Nephron (organoid): ENCODE results near the gene ZGPAT.

Experiments
- H3K27ac Mint-ChIP-seq, 3 experiments: 2 replicates each; pipeline ENCODE4 v1.8.0; 2020; ENCODE audit warnings: mixed read lengths in 3 of 3, mild to moderate bottlenecking in 2 of 3, moderate library complexity in 1 of 3
- H3K27me3 Mint-ChIP-seq: 2 replicates; pipeline ENCODE4 v1.8.0; 2021; ENCODE audit warnings: low read depth, mild to moderate bottlenecking, moderate library complexity, mixed read lengths
- H3K36me3 Mint-ChIP-seq: 2 replicates; pipeline ENCODE4 v1.8.0; 2020; ENCODE audit warnings: low read depth, mixed read lengths
- H3K4me1 Mint-ChIP-seq: 2 replicates; pipeline ENCODE4 v1.8.0; 2020; ENCODE audit warnings: mixed read lengths
- H3K4me3 Mint-ChIP-seq, 3 experiments: 2 replicates each; pipeline ENCODE4 v1.8.0; 2020; ENCODE audit warnings: mild to moderate bottlenecking in 3 of 3, mixed read lengths in 3 of 3, moderate library complexity in 2 of 3
- H3K9me3 Mint-ChIP-seq: 2 replicates; pipeline ENCODE4 v1.8.0; 2020; ENCODE audit warnings: mixed read lengths
- TF ChIP-seq, protein P1 (sequence below), 3 experiments: fragments of 200-600 bp; sonication (generic); IDR thresholded peaks; one replicate each; pipeline ENCODE4 v1.5.0; 2021; ENCODE audit warnings: antibody characterized with exemption in 3 of 3; ENCODE audit not compliant: unreplicated experiment in 3 of 3

Gene ZGPAT

DNA sequence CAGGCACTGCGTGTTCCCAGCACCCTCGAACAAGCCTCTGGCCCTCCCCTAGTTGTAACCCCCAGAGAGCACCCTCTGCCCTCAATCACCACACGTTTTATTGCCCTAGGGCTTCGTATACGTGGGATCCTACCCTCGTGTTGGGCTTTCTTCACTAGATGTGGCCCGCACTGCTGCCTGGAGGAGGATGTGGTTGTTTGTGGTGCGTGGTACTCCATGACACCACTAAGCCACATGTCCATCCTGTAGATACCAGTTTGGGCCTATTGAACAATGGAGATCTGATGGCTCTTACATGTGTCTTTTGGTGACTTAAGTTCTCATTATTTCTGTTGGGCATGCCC lies 48.8 kb downstream of the ZGPAT start:
- no peak overlapping the region for H3K27ac Mint-ChIP-seq
- TF ChIP-seq, protein P1, sequence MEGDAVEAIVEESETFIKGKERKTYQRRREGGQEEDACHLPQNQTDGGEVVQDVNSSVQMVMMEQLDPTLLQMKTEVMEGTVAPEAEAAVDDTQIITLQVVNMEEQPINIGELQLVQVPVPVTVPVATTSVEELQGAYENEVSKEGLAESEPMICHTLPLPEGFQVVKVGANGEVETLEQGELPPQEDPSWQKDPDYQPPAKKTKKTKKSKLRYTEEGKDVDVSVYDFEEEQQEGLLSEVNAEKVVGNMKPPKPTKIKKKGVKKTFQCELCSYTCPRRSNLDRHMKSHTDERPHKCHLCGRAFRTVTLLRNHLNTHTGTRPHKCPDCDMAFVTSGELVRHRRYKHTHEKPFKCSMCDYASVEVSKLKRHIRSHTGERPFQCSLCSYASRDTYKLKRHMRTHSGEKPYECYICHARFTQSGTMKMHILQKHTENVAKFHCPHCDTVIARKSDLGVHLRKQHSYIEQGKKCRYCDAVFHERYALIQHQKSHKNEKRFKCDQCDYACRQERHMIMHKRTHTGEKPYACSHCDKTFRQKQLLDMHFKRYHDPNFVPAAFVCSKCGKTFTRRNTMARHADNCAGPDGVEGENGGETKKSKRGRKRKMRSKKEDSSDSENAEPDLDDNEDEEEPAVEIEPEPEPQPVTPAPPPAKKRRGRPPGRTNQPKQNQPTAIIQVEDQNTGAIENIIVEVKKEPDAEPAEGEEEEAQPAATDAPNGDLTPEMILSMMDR (IDR thresholded peaks at IDR 0.05; ENCODE audit: unreplicated experiment in 3 of 3), result no peak

DNA sequence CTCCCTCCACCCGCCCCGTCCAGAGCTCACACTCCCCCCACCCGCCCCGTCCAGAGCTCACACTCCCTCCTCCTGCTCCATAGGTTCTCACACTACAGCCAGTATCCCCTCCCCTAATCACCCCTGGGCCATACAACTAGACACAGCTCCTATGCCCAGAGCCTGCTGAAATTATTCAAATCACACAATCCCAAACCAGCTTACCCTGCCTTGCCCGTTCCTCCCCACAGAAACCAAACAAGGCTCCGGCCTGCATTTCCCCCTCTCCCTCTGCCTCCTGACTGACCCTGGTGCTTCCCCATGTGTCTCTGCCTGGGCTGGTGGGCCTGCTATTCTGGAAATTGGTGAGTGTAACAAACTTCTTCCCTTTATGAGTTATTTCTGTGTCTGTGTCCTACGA lies 50.3 kb downstream of the ZGPAT start:
- no peak overlapping the region for H3K27ac Mint-ChIP-seq
- H3K27me3 Mint-ChIP-seq, result peaks cover 4% of the 10 kb centered on the region
- TF ChIP-seq, protein P1 (IDR thresholded peaks at IDR 0.05; ENCODE audit: unreplicated experiment in 3 of 3), result no peak
- H3K4me1 Mint-ChIP-seq, result no peaks in the 10 kb centered on the region
- H3K4me3 Mint-ChIP-seq, result no peak overlapping the region
- no peaks in the 10 kb centered on the region for H3K9me3 Mint-ChIP-seq
- peaks cover 61% of the 10 kb centered on the region for H3K36me3 Mint-ChIP-seq

More for the DNA sequence above, 48.8 kb downstream of the ZGPAT start:
- Mint-ChIP-seq H3K27me3 (peaks cover 4% of the 10 kb centered on the region), H3K4me3 (no peak overlapping the region), H3K9me3 (no peaks in the 10 kb centered on the region), H3K4me1 (no peaks in the 10 kb centered on the region), H3K36me3 (peaks cover 46% of the 10 kb centered on the region)

GRCh38 chr20:63759377-63759901 lies 51.6 kb downstream of the ZGPAT start:
- TF ChIP-seq, protein P1 (IDR thresholded peaks at IDR 0.05; ENCODE audit: unreplicated experiment in 3 of 3), result no peak
- Mint-ChIP-seq H3K4me3 (no peak overlapping the region), H3K36me3 (peaks cover 64% of the 10 kb centered on the region), H3K27me3 (peaks cover 4% of the 10 kb centered on the region), H3K9me3 (no peaks in the 10 kb centered on the region), H3K27ac (no peak overlapping the region), H3K4me1 (no peaks in the 10 kb centered on the region)

DNA sequence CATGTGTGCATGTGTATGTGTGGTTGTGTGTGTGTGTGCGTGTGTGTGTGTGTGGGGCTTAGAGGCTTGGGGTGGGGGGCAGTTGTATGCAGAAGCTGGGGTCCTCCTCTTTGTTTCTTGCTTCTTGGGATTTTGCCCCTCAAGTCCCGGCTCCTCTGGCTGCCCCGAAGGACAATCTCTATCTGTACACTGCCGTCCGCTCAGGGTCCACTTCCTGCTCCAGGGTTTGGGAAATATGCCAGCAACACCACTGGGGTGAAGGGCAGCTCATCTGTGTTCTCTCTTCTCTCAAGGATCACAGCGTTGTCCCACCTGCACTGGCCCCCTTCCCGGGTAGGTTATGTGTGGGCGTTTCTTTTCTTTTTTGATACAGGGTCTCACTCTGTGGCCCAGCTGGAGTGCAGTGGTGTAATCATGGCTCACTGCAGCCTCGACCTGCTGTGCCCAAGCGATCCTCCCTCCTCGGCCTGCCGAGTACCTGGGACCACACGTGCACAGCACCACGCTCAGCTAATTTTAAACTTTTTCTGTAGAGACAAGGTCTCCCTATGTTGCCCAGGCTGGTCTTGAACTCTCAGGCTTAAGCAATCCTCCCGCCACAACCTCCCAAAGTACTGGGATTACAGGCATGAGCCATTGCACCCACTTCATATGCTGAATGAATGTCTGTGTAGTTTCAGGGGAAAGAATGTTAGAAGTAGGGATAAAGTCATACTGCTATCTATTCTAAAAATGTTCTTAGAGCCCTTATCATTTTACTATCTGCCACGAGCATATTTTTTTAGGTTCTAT lies 57.4 kb downstream of the ZGPAT start:
- Mint-ChIP-seq H3K27me3 (peaks cover 4% of the 10 kb centered on the region), H3K4me3 (no peak overlapping the region), H3K4me1 (no peaks in the 10 kb centered on the region), H3K36me3 (peaks cover 72% of the 10 kb centered on the region), H3K9me3 (no peaks in the 10 kb centered on the region), H3K27ac (no peak overlapping the region)
- TF ChIP-seq, protein P1 (IDR thresholded peaks at IDR 0.05; ENCODE audit: unreplicated experiment in 3 of 3), result no peak

DNA sequence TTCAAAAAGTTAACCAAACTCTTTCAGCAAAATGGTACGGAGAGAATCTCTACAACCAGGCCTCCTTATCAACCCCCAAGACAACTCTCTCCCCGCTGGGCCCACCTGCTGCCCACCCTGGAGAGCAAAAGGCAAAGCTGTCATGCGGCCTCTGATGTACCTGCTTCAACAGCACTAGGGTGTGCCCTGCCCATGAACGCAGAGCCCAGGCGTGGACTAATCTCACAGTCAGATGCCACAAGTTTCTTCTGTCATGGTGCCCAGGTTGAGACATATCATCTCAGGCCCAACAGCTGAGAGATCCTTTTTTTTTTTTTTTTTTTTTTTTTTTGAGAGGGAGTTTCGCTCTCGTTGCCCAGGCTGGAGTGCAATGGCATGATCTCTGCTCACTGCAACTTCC lies 58.1 kb downstream of the ZGPAT start:
- H3K27ac Mint-ChIP-seq, result no peak overlapping the region
- TF ChIP-seq, protein P1 (IDR thresholded peaks at IDR 0.05; ENCODE audit: unreplicated experiment in 3 of 3), result no peak
- no peak overlapping the region for H3K4me3 Mint-ChIP-seq
- H3K27me3 Mint-ChIP-seq, result peaks cover 2% of the 10 kb centered on the region
- peaks cover 71% of the 10 kb centered on the region for H3K36me3 Mint-ChIP-seq
- no peaks in the 10 kb centered on the region for H3K9me3 Mint-ChIP-seq
- H3K4me1 Mint-ChIP-seq, result no peaks in the 10 kb centered on the region
